GM12872 (cell line): ENCODE results near the gene EFEMP1.

Source experiments
- CTCF ChIP-seq: IDR thresholded peaks from 3 replicates; pipeline ENCODE4 v1.5.1; 2011; ENCODE audit warnings: low read depth, mild to moderate bottlenecking, low read length, moderate library complexity; ENCODE audit not compliant: insufficient read depth

EFEMP1 gene

GRCh38 chr2:55856936-55857335 is 66.6 kb downstream of the EFEMP1 start:
- no peak for TF ChIP-seq CTCF

- no peak for TF ChIP-seq CTCF
Measured at GRCh38 chr2:55848096-55848495, 75.5 kb downstream of the EFEMP1 start.

DNA sequence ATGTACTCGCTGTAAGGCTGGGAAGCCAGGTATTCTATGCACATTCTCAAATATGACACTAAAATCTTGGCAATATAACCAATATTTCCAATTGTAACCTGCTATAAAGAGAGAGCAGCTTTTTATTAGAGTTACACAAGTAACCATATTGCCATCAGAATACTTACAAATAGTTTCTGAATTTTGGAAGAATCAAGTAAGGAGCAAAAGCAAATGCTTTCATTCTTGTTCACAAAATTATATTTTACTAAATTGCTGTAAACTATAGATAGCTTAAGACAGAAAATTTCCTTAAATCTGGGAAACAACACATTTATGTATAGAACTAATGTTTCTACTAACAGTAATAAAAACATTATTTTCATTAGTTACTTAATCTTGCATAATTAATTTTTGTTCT is 77.2 kb downstream of the EFEMP1 start:
- no peak for TF ChIP-seq CTCF

- no peak for TF ChIP-seq CTCF
Measured at GRCh38 chr2:55844986-55845385, 78.6 kb downstream of the EFEMP1 start.

GRCh38 chr2:55843994-55844345 is 79.6 kb downstream of the EFEMP1 start:
- TF ChIP-seq CTCF: no peak

- TF ChIP-seq CTCF: no peak
Measured at GRCh38 chr2:55843096-55843993, 80.2 kb downstream of the EFEMP1 start.

- TF ChIP-seq CTCF: no peak
Measured at GRCh38 chr2:55842046-55842445, 81.5 kb downstream of the EFEMP1 start.

- TF ChIP-seq CTCF: no peak
Measured at GRCh38 chr2:55840460-55840859, 83.1 kb downstream of the EFEMP1 start.
